HCT116 (cell line): Measurements from ENCODE around the gene ZDHHC9. TPM values are rescaled to one million over a fixed set of nuclear protein-coding genes. Genes with fewer than 3 reads are reported as not detected.

Experiments
- ATAC-seq: fragments of 200-7000 bp; cut with Tn5 transposase; 2 replicates; pipeline ENCODE4 v1.9.1; 2020; ENCODE audit warnings: mild to moderate bottlenecking, moderate library complexity
- BruUV-seq: library from RNA; stranded (reverse); fragments of 400-500 nt; replicated peaks from 2 replicates; lab custom pipeline; 2021; lab: Mats Ljungman, UMichigan
- CTCF ChIA-PET: fragments of 300-600 bp; sonication (Branson Sonifier 250); formaldehyde crosslinking; loops from one replicate; lab custom pipeline; 2021; ENCODE audit warnings: antibody characterized with exemption; lab: Charles Lee
- POLR2A ChIA-PET: fragments of 300-600, 350-600 bp; sonication (Branson Sonifier 250); formaldehyde crosslinking; loops from one replicate; lab custom pipeline; 2021; ENCODE audit warnings: antibody characterized with exemption; lab: Charles Lee
- RAD21 ChIA-PET, 2 experiments: fragments of 300-600 bp; sonication (Branson Sonifier 250); formaldehyde crosslinking; loops; one replicate each; lab custom pipeline; 2023; ENCODE audit warnings: low total read pairs in 2 of 2; ENCODE audit not compliant: uncharacterized antibody in 2 of 2, unreplicated experiment in 2 of 2, low non-redundant PET in 1 of 2; lab: Charles Lee
- DNase-seq: peaks from one replicate; pipeline ENCODE4 v3.0.0-alpha.2; 2010; ENCODE audit warnings: low read depth, low spot score
- H2AFZ ChIP-seq: fragments of 200-600 bp; shearing (Covaris generic), sonication (generic); 2 replicates; pipeline ENCODE4 v1.6.1; 2017; ENCODE audit warnings: low read depth, mixed run types, mixed read lengths, antibody characterized with exemption, low read length; ENCODE audit not compliant: poor library complexity, severe bottlenecking
- H3K27ac ChIP-seq: 2 replicates; pipeline ENCODE4 v1.5.1; 2012; ENCODE audit warnings: low read depth, low read length
- H3K27me3 ChIP-seq: fragments of 200-600 bp; sonication (generic); 2 replicates; pipeline ENCODE4 v1.6.1; 2016; ENCODE audit warnings: mixed run types, low read length, mixed read lengths; ENCODE audit not compliant: insufficient read depth
- H3K36me3 ChIP-seq, 2 experiments: fragments of 200-500 bp in 1 of 2; fragments of 200-600 bp in 1 of 2; sonication (Bioruptor generic) in 1 of 2; sonication (generic) in 1 of 2; 2 replicates each; pipeline versions ENCODE4 v1.5.1 to v1.6.1; 2014 to 2016; ENCODE audit warnings: low read length in 2 of 2, inconsistent platforms in 1 of 2, mixed read lengths in 1 of 2, mixed run types in 1 of 2; ENCODE audit not compliant: insufficient read depth in 2 of 2, control insufficient read depth in 1 of 2
- H3K4me1 ChIP-seq, 2 experiments: fragments of 200-600 bp in 1 of 2; sonication (generic) in 1 of 2; 2 replicates each; pipeline versions ENCODE4 v1.5.1 to v1.6.1; 2012 to 2017; ENCODE audit warnings: low read length in 2 of 2, inconsistent platforms in 1 of 2, mild to moderate bottlenecking in 1 of 2, mixed read lengths in 1 of 2, mixed run types in 1 of 2, moderate library complexity in 1 of 2; ENCODE audit not compliant: insufficient read depth in 2 of 2, control insufficient read depth in 1 of 2
- H3K4me2 ChIP-seq: fragments of 200-600 bp; sonication (generic); 2 replicates; pipeline ENCODE4 v1.6.1; 2017; ENCODE audit warnings: mixed run types, low read length, mixed read lengths
- H3K4me3 ChIP-seq, 2 experiments: fragments of 200-600 bp in 1 of 2; sonication (generic) in 1 of 2; replicated peaks in 1 of 2; 2 replicates each; pipeline ENCODE4 v1.5.1; 2011 to 2016; ENCODE audit warnings: low read length in 2 of 2, control low read depth in 1 of 2, low read depth in 1 of 2, mild to moderate bottlenecking in 1 of 2, mixed read lengths in 1 of 2, mixed run types in 1 of 2
- H3K79me2 ChIP-seq: fragments of 200-600 bp; sonication (generic); 2 replicates; pipeline ENCODE4 v1.6.1; 2017; ENCODE audit warnings: mild to moderate bottlenecking, mixed run types, low read length, moderate library complexity, mixed read lengths; ENCODE audit not compliant: insufficient read depth
- H3K9ac ChIP-seq: fragments of 200-600 bp; sonication (generic); 2 replicates; pipeline ENCODE4 v1.6.1; 2016; ENCODE audit warnings: low read length, mixed read lengths
- H3K9me2 ChIP-seq: fragments of 200-600 bp; sonication (generic), shearing (Covaris generic); 2 replicates; pipeline ENCODE4 v1.6.1; 2017; ENCODE audit warnings: mixed run types, mild to moderate bottlenecking, moderate library complexity; ENCODE audit not compliant: insufficient read depth
- H3K9me3 ChIP-seq, 2 experiments: fragments of 200-500 bp in 1 of 2; fragments of 200-600 bp in 1 of 2; sonication (Bioruptor generic) in 1 of 2; sonication (generic) in 1 of 2; 2 replicates each; pipeline ENCODE4 v1.6.1; 2014 to 2017; ENCODE audit warnings: low read length in 2 of 2, mixed read lengths in 2 of 2, inconsistent platforms in 1 of 2, low read depth in 1 of 2, mild to moderate bottlenecking in 1 of 2, mixed run types in 1 of 2, moderate library complexity in 1 of 2; ENCODE audit not compliant: control insufficient read depth in 1 of 2, insufficient read depth in 1 of 2
- H4K20me1 ChIP-seq: fragments of 200-600 bp; sonication (generic), shearing (Covaris generic); 2 replicates; pipeline ENCODE4 v1.6.1; 2017; ENCODE audit warnings: mixed run types, mild to moderate bottlenecking, moderate library complexity; ENCODE audit not compliant: insufficient read depth
- EGR1 ChIP-seq: IDR thresholded peaks from 2 replicates; pipeline ENCODE4 v1.6.1; 2012; ENCODE audit warnings: low read depth
- EZH2phosphoT487 ChIP-seq: fragments of 200-600 bp; IDR thresholded peaks from 2 replicates; pipeline ENCODE4 v1.6.1; 2018; ENCODE audit warnings: antibody characterized with exemption, borderline replicate concordance
- POLR2AphosphoS5 ChIP-seq: IDR thresholded peaks from 2 replicates; pipeline ENCODE4 v1.6.1; 2011; ENCODE audit warnings: mild to moderate bottlenecking, low read depth, low read length, moderate library complexity
- RAD21 ChIP-seq: IDR thresholded peaks from 2 replicates; pipeline ENCODE4 v1.6.1; 2012; ENCODE audit warnings: low read depth, mild to moderate bottlenecking
- SIN3A ChIP-seq: IDR thresholded peaks from 2 replicates; pipeline ENCODE4 v1.6.1; 2012; ENCODE audit warnings: low read depth
- SP1 ChIP-seq: IDR thresholded peaks from 2 replicates; pipeline ENCODE4 v1.6.1; 2012; ENCODE audit warnings: low read depth
- SRF ChIP-seq: IDR thresholded peaks from 2 replicates; pipeline ENCODE4 v1.6.1; 2012; ENCODE audit warnings: low read depth
- TCF7L2 ChIP-seq: IDR thresholded peaks from 2 replicates; pipeline ENCODE4 v1.7.0; 2011; ENCODE audit warnings: borderline replicate concordance, inconsistent platforms; ENCODE audit not compliant: insufficient read depth, insufficient read length; ENCODE audit errors: extremely low read depth
- intact Hi-C: fragments of 100-400 bp; cut with micrococcal nuclease; formaldehyde crosslinking; loops from 2 replicates; pipeline ENCODE4 v1.10.0; 2022
- total RNA-seq: library from RNA; stranded (reverse); gene quantifications from one replicate; pipeline ENCODE4 v1.2.1, GENCODE V29; 2021; ENCODE audit not compliant: unreplicated experiment

ZDHHC9 gene
- total RNA-seq, 1 experiment from 2014 or later, result 18.9 TPM

DNA sequence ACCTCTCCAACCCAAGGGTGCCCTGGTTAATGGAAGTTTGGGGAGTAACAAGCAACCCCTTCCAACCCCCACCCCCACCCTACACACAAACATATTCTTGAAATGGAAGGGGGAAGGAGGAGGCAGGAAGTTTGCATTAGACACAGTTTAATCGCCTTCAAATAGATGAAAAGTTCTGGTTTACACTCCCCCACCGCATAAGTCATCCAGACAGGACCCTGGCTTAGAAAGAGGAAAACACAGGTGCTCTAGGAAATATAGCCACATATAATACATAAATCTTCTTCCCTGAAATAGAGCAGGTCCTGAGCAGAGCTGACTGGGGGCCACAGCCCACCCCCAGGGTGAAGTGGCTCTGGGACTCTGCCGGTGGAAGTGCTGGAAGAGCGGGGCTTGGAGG is 38.9 kb downstream of the ZDHHC9 start:
- Histone ChIP-seq H3K27ac (no peak overlapping the region), H3K9ac (no peak overlapping the region), H2AFZ (no peak overlapping the region), H3K4me2 (no peak overlapping the region), H3K36me3 (peaks cover 0 to 3% of the 10 kb centered on the region in 2 experiments; a peak in 1 of 4 replicates), H4K20me1 (no peaks in the 10 kb centered on the region), H3K9me2 (no peaks in the 10 kb centered on the region), H3K79me2 (no peaks in the 10 kb centered on the region), H3K27me3 (no peaks in the 10 kb centered on the region), H3K4me3 (no peak overlapping the region), H3K9me3 (no peaks in the 10 kb centered on the region), H3K4me1 (no peaks in the 10 kb centered on the region)
- DNase-seq (no peak), ATAC-seq (no peak)
- POLR2A ChIA-PET, result no interaction called here
- intact Hi-C loops, result no loop called here
- CTCF ChIA-PET, result no interaction called here
- TF ChIP-seq SRF (no peak), SP1 (no peak), SIN3A (no peak), POLR2AphosphoS5 (no peak), EGR1 (no peak), EZH2phosphoT487 (no peak)
- RAD21 ChIA-PET, result no interaction called here
- no TSS peak for BruUV-seq

DNA sequence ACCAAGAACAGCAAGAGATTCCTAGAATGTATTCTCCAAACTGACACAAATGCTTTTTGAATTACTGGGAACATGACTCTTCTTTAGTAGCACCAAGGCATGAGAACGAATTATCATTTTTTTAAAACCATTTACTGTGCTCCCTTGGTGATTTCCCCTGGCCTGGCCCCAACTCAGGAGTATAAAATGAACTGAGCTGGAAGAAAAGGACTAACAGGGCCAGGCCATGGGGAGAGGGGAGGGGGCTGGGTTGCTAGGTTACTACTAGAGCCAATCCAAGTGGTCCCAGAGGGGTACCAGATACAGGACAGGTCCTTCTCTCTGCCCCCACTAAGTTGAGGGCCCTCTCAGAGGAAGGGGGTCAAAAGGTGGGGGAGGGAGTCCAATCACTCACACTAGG is 40.8 kb downstream of the ZDHHC9 start:
- no peaks in the 10 kb centered on the region; a peak in 1 of 4 replicates for H3K36me3 ChIP-seq
- TF ChIP-seq TCF7L2 (no peak), SIN3A (no peak), RAD21 (no peak), EZH2phosphoT487 (no peak)
- TF ChIP-seq, all 23 proteins: peak for 0
- Histone ChIP-seq H3K27me3 (no peaks in the 10 kb centered on the region), H4K20me1 (no peaks in the 10 kb centered on the region), H3K9ac (no peak overlapping the region), H2AFZ (no peak overlapping the region), H3K79me2 (no peaks in the 10 kb centered on the region), H3K4me3 (no peak overlapping the region), H3K4me2 (no peak overlapping the region), H3K9me2 (no peaks in the 10 kb centered on the region), H3K4me1 (no peaks in the 10 kb centered on the region), H3K27ac (no peak overlapping the region), H3K9me3 (no peaks in the 10 kb centered on the region)
- no peak for DNase-seq
- RAD21 ChIA-PET, result no interaction called here
- no peak for ATAC-seq
- POLR2A ChIA-PET, result no interaction called here
- no TSS peak for BruUV-seq
- CTCF ChIA-PET, result interaction anchor here (1.0 kb wide), 1 partner anchor 21 kb away, joined by 3 read pairs; no protein-coding TSS in a partner anchor
- intact Hi-C loops, result no loop called here
